ENCODE data around the gene IL9.

DNA sequence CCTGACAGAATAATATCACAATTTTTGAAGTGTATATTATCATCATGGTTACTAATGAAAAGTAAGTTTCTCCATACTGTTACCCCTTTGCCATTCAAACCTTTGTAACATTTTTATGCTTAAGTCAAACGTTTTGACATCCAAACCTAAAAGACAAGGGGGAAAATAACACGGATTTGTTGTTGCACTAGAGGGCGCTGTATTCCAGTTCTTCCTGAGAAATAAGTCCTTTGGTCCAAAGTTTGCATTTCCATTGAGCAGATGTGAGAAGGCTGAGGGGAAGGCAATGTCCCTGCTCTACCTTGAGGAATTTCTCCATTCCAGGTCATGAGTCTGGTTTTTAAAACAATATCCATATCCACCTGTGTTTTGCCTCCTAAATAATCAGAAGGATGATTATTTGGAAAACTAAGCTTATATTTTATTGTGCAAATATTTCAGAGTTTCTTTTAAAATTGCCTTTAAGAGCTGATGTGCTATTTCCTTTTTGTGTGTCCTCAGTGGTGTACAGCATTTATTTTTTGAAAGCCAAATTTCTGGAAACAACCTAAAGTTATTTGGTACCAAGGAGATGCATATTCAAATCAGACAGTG, 49.4 kb upstream of the IL9 start:
- TF ChIP-seq CTCF (conservative IDR thresholded peaks at IDR 0.05 in 1 of 2, IDR thresholded peaks at IDR 0.05 in 1 of 2; ENCODE audit: low read depth in 1 of 2, low read length in 2 of 2) (peak; percentile 68 to 74), EZH2 (IDR thresholded peaks at IDR 0.05; ENCODE audit: low read length, missing control alignments) (no peak)

All from fibroblast of lung (primary cell).